Anterior cingulate cortex (tissue), 58 donors: ENCODE measurements around the gene SLMAP.
A peak's percentile ranks its signal among the peaks of the same experiment; 100 is the strongest.

Experiments
- DNase-seq, 58 donors: peaks; one replicate each; lab custom pipeline; 2025; lab: John Stamatoyannopoulos, UW

Gene SLMAP

GRCh38 chr3:57821765-57822164 lies 65.7 kb downstream of the SLMAP start:
- no peak for DNase-seq

- no peak for DNase-seq
Measured at GRCh38 chr3:57822686-57823085, 66.6 kb downstream of the SLMAP start.

DNA sequence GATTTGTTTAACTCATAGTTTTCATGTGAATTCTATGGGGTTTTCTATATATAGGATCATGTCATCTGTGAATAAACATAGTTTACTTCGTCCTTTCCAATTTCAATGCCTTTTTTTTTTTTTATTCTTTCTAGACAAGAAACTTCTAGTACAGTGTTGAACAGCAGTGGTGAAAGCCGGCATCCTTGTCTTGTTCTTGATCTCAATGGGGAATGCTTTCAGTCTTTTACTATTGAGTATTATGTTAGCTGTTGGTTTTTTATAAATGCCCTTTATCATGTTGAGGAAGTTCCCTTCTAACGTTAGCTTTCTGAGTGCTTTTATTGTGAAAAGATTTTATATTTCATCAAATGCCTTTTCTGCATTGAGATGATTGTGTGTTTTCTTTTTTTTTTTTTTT lies 69.0 kb downstream of the SLMAP start:
- no peak for DNase-seq

GRCh38 chr3:57826245-57826951 lies 70.3 kb downstream of the SLMAP start:
- no peak for DNase-seq

- no peak for DNase-seq
Measured at GRCh38 chr3:57826952-57827723, 71.0 kb downstream of the SLMAP start.

- no peak for DNase-seq
Measured at GRCh38 chr3:57827757-57828156, 71.6 kb downstream of the SLMAP start.

- DNase-seq: no peak
Measured at GRCh38 chr3:57832486-57832885, 76.4 kb downstream of the SLMAP start.

DNA sequence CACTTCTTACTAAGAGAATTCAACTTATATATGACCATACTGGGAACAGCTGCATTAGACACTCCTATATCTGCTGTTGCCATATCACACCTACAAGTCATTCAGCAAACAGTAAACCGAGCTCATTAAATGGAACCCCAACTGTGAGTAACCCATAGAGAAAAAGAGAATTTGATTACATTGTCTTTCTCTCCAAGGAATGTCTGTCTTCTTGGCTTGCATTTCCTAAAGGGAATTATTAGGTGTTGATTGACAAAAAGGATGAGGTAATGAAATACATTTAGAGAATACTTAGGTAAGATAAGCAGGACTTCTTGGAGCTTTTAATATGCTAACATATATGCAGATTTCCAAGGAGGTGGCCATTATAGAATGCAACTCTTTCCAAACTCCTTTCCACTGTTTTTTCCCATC lies 76.8 kb downstream of the SLMAP start:
- DNase-seq: no peak

- DNase-seq: no peak
Measured at GRCh38 chr3:57833763-57834162, 77.7 kb downstream of the SLMAP start.

DNA sequence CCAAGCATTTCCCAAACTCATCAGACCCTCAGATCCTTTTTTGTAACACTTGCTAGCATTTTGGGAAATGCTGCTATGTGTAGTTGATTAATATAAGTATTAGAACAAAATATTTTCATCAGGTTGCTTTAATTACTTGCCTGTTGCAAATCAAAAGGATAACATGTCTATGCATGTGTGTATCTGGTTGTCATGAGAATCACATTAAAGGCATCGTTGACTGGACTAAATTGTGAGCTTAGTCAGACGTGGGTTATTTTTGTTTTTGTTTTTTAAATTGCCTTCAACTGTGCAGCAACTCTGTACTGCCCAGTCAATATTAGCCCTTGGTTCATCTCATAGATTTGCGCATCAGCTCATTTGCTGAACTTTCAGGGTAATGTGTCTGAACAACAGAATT lies 81.6 kb downstream of the SLMAP start:
- DNase-seq: no peak

- DNase-seq: no peak
Measured at GRCh38 chr3:57838627-57839026, 82.5 kb downstream of the SLMAP start.

- DNase-seq: no peak
Measured at GRCh38 chr3:57840473-57840872, 84.4 kb downstream of the SLMAP start.

DNA sequence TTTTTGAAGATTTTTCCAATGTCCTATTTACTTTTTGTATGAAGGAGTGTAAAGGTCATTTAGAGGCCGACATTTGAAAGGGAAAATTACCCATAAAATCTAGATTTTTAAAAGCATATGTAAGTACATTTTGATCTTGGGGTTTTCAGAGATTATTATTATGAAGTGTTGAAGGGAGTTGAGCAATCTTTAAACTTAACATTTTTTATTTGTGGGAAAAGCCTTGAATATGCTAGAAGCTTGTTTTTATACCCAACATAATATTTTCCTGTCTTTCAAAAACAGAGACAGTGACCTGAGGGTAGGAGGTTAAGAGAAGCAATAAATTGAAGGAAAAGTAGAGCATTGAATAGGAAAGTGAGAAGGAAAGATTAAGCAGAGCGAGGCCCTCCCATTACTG lies 85.7 kb downstream of the SLMAP start:
- DNase-seq: no peak

DNA sequence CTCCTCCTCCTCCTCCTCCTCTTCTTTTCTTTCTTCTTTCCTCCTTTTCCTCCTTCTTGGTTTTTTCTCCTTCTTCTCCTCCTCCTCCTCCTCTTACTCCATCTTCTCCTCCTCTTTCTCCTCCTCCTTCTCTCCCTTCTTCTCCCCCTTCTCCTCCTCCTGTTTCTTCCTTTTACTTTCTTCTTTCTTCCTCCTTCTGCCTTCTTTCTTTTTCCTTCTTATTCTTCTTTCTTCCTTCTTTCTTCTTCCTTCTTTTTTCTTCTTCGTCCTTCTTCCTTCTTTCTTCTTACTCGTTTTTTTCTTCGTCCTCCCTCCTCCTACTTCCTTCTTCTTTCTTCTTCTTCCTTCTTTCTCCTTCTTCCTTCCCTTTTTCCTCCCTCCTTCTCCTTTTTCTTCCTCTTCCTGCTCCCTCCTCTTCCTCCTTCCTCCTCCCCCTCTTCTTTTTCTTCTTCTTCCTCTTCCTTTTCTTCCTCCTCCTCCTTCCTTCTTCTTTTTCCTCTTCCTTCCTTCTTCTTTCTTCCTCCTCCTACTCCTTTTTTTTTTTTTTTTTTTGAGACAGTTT lies 92.1 kb downstream of the SLMAP start:
- DNase-seq: no peak

GRCh38 chr3:57851304-57851703 lies 95.2 kb downstream of the SLMAP start:
- DNase-seq: no peak

- DNase-seq: no peak
Measured at GRCh38 chr3:57852896-57853295, 96.8 kb downstream of the SLMAP start.

GRCh38 chr3:57855281-57855680 lies 99.2 kb downstream of the SLMAP start:
- DNase-seq: no peak

DNA sequence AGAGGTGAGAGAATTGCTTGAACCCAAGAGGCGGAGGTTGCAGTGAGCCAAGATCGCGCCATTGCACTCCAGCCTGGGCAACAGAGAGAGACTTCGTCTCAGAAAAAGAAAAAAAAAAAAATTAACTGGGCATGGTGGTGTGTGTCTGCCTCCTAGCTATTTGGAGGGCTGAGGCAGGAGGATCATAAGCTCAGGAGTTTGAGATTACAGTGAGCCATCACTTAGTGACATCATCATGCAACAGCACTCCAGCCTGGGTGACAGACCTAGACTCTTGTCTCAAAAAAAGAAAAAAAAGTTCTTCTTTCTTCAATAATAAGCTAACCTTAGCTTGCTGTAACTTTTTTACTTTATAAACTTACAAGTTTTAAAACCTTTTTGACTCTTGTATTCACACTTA lies 99.8 kb downstream of the SLMAP start:
- DNase-seq: no peak

- DNase-seq: no peak
Measured at GRCh38 chr3:57856675-57857074, 100.6 kb downstream of the SLMAP start.

DNA sequence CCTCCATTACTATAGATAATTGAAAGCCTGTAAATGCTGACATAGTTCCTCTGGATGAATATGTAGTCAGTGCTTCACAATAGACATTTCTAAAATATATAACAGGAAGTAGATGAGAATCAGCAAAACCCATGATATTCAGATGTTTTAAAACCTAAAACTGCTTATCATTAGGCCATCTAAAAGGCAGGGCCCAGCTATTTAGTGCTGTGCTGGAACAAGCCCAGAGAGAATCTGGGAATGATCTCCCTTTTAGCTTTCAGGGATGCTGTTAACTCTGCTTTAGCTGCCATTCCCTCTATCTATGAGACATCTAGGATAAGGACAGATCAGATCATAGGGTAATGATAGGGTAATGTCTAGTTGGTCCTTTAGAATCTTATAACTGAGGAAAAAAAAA lies 106.8 kb downstream of the SLMAP start:
- DNase-seq: no peak

DNA sequence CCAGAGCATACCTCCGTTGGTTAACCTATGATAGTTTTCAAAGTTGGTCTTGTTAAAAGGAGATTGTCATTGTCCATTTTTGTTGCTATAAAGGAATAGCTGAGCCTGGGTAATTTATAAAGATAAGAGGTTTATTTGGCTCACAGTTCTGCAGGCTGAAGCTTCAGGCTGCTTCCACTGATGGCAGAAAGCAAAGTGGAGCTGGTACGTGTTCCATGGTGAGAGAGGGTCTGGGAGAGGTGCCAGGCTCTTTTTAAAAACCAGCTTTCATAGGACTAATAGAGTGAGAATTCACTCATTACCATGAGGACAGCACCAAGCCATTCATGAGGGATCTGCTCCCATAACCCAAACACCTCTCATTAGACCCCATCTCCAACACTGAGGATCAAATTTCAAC lies 107.3 kb downstream of the SLMAP start:
- peak in 1 of 58 donors; percentile 6 for DNase-seq

- DNase-seq: no peak
Measured at GRCh38 chr3:57864853-57865252, 108.7 kb downstream of the SLMAP start.
